Measurements from ENCODE around the gene MAN2B2.
"Not testable (repeated sequence)": the region's sequence is repeated elsewhere in the genome, so short reads cannot be mapped to it uniquely, and the experiment has no call there.

MAN2B2 gene

DNA sequence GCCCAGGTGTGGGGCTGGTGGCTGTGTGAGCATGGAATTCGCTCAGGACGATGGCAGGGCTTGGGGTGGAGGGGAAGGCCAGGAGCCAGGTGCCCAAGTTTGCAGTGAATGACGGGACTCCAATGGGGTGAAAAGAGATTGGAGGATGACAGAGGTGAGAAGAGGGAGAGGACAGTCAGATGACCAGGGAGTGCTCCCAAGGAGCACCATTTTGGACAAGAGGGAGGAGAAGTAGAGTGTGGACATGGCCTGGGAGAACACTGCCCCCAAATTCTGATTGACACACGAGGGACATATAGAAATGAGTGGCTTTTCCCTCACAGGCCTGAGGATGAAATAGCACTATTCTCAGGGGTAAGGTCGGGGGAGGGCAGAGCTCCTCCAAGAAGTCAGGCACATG is 72.2 kb downstream of the MAN2B2 start:
- no peak for DNase-seq

DNA sequence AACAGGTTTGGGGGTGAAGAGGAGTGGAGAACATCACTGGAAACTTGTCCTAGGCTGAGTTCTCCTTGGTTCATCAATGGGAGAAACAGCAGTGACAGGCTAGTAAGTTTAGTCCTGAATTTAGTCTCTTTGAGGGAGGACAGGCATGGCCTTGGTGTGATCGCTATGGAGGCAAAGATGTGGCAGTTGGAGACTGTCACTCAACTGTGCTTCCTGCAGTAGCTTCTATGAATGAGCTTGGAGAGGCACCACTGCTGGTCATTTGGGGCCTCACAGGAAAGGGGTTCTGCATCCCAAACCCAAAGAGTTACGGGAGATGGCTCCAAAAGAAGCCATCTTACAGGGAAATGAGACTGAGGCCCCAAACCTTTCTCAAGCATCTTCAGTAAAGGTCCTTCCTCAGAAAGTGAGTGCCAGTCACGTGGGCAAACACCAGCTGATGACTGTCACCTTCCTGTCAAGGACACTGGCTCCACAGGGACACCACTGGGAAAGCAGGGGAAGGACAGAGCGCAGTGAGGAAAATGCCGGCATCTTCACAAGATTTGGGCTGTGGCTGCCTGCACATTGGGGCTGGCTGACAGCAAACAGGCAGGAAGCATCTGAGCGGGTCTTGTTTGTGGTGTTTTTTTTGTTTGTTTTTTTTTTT is 72.7 kb downstream of the MAN2B2 start:
- no peak for DNase-seq

DNA sequence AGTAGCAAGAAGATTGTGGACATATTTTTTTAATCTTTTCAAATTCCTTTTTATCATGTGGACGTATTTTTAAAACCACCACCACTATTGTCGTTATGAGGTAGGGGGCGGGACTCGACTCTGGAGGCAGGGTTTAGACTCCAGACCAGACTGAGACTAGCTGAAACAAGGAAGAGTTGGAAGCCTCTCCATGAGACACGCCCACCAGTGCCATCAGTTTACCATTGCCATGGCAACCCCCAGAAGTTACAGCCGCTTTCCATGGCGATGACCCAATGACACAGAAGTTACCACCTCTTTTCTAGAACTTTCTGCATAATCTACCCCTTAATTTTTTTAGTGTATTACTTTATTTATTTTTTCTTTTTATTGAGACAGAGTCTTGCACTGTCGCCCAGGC is 74.2 kb downstream of the MAN2B2 start:
- no peak for DNase-seq

DNA sequence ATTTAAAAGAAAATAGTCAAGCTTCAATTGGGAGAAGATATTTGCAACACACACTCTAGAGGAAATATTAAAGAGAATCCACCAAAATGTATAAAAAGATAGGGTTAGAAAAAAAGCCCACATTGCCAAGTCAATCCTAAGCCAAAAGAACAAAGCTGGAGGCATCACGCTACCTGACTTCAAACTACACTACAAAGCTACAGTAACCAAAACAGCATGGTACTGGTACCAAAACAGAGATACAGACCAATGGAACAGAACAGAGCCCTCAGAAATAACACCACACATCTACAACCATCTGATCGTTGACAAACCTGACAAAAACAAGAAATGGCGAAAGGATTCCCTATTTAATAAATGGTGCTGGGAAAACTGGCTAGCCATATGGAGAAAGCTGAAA is 79.2 kb downstream of the MAN2B2 start:
- DNase-seq: not testable (repeated sequence)

DNA sequence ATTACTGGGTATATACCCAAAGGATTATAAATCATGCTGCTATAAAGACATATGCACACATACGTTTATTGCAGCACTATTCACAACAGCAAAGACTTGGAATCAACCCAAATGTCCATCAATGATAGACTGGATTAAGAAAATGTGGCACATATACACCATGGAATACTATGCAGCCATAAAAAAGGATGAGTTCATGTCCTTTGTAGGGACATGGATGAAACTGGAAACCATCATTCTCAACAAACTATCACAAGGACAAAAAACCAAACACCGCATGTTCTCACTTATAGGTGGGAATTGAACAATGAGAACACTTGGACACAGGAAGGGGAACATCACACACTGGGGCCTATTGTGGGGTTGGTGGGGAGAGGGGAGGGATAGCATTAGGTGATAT is 80.3 kb downstream of the MAN2B2 start:
- not testable (repeated sequence) for DNase-seq

DNA sequence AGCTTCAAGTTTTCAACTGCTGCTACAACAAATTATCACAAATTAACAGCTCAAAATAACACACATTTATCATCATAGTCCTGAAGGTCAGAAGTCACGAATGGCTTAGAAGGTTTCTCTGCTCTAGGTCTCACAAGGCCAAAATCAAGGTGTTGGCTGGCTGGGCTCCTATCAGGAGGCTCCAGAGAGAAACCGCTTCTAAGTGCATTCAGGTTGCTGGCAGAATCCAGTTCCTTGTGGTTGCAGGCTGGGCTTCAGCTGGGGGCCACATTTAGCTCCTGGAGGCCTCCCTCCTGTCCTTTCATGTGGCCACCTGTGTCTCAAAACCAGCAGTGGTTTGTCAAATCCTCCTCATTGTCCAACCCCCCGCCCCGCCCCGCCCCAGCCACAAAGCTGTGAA is 80.9 kb downstream of the MAN2B2 start:
- DNase-seq: no peak

DNA sequence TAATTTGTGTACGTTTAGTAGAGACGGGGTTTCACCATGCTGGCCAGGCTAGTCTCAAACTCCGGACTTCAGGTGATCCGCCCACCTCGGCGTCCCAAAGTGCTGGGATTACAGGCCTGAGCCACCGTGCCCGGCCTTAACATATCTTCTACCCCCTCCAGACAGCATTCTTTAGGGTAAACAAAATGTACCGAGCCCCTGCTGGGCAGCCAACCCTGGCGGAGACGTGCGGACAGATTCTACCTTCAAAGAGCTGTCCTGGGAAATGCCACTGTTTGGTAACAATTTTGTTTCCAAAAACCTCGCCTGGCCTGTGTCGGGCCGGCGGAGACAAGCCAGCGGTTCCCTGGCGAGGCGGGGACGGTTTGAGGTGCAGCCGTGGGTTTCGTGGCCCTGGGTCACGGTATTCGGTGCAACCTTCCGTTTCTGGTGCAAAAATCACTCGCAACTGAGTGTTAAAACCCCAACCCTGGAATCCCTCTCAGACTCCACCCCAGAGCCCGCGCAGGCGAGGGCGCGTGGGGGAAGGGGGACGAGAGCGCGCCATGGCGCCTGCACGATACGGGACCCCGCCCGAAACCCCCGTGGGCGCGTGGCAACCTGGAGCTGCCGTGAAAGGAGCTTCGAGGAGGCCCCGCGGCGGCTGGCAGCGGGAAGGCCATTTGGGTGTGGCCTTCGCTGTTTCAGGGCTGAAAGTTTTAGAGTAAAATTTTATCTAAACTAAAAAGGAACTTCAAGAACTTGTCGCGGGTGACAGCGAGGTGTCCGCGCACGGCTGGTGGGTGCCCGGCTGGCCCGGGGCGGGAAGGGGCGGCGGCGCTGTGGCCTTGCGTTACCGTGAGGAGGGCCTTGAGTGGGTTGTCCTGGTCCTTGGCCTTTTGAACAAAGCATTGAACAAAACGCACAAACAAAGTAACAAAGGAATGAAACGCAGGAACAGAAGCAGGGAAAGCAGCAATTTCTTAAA is 82.5 kb downstream of the MAN2B2 start:
- no peak for DNase-seq

DNA sequence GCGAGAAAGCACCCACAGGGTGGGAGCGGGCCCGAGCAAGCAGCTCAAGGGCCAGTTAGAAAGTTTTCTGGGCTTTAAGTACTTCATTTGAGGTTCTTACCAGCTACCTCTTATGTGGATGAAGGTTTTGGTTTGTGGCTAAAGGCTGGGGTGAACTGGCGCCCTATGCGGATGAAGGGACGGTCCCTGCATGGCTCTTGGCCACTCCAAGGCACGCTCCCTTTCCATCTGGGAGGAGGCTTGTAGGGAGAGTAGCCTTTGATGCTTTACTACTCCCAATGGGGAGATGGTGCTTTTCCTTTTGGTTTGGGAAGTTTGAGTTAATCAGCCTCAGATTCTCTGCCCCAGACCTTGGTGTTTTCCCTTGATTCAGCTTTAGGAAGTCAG is 83.2 kb downstream of the MAN2B2 start:
- DNase-seq: no peak

DNA sequence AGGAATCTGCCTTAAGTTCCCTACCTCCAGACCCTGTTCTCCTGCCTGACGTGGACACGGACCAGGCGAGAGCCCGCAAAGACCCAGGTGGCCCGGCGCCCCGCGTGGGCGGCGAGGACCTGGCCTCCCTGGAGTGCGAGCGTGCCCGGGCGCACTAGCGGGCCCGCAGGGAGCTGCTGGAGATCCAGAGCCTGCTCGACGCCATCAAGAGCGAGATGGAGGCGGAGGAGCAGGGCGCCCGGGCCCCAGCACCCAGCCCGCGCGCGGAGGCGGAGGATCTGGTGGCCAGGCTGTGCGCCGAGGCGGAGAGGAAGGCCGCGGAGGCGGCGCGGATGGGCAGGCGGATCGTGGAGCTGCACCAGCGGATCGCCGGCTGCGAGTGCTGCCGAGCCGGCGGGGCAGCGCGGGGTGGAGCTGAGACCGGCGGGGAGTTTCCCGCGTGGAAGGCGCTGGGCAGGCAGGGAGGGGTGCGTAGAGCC is 83.6 kb downstream of the MAN2B2 start:
- DNase-seq: no peak

DNA sequence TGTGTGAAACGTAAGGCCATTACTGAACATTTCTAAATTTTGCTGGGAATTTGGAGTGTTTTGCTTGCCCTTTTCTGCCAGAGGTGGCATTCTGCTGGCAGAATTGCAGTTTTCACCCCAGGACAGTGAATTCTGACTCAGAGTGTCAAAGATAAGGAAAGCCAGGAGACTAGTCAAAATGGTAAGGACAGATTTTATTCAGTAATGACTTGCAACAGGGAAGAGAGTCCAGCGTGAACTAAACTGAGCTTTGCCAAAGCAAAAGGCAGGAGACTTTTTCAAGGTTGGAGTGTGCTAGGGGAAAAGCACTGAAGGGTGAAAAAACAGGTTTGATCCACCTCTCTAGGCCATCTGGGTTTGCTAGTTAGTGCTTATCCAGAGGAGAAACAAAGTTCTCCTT is 84.9 kb downstream of the MAN2B2 start:
- no peak for DNase-seq

DNA sequence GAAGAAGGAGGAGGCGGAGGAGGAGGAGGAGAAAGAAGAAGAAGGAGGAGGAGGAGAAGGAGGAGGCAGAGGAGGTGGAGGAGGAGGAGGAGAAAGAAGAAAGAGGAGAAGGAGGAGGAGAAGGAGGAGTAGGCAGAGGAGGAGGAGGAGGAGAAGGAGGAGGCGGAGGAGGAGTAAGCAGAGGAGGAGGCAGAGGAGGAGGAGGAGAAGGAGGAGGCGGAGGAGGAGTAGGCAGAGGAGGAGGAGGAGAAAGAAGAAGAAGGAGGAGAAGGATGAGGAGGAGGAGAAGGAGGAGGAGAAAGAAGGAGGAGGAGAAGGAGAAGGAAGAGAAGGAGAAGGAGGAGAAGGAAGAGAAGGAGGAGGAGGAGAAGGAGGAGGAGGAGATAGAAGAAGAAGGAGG is 85.4 kb downstream of the MAN2B2 start:
- DNase-seq: no peak

DNA sequence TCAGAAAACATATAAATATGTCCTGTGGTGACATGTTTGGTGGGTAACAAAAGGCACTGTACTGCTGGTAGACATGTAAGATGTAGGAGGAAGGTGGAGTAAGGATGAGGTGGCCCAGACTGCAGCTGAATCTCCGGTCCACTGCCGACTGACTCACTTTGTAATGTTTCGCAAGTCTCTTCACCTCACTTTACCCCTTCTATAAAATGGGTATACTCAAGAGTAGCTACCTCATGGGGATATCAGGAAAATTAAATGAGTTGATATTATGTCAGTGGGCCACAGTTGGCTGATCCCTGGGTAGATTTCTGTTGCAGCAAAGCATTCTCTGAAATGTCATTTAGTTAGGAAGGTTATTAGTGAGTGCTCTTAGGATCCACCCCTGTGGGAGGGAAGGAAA is 87.6 kb downstream of the MAN2B2 start:
- no peak for DNase-seq

DNA sequence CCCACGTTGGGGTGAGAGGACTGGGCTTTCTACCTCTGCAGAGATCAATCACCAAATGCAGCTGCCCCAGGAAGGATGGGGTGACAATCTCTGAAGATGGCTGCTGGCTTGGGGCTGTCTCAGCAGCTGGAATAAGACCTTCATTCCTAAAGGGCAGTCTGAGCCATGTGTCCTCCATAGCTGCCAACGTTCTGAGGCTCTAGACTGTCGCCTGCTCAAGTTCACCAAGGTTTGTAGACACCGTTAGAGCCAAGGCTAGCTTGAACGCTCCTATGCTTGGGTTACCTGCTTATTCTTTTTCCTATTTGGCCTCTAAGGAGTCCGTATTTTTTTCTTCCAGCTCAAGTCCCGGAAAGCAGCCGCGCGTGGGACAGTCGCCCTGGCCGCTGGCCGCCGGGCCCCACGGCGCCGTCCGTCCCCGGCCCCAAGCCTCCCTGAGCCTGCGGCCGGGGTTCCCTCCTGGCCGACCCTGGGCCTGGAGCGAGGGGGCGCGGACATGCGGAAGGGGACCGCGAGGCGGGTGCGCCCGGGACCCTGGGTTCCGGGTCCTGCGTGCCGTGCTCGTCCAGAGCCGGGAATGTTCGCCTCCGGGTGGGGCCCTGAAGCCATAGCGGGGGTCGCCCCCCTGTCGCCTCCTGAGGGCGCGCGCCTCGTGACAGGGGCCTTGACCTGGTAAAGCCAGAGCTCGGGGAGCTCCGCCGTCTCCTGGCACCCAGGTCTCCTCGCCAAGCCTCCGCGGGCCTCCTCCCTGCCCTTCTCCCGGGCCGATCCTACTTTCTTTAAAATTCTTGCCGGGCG is 88.8 kb downstream of the MAN2B2 start:
- no peak for DNase-seq

DNA sequence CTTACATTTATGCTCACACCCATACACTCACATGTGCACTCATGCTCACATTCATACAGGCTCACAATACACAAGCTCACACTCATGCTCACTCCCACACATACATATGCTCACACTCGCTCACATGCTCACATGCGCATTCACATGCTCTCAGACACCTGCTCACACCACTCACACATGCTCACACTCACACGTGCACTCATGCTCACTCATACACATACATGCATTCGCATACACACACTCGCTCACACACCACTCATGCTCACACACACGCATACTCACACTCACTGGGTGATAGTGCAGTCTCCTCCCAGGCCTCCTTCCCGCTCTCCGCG is 90.3 kb downstream of the MAN2B2 start:
- no peak for DNase-seq

DNA sequence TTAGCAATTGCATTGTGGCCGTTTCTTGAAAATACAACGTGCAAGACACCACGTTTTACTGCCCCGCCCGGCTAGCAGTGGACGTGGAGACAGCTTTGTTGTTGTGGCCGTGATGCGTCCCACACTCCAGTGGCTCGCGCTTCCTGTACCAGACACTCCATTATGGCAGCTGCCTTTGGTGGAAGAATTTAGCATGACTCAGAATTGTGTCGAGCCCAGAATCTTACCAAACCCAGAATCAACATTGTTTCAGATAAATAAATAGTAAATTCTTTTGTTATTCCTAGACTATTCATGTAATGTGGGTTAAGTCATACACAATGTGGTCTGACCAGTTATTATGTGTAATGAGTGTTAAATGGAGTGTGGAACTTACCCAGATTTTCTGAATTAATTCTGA is 93.4 kb downstream of the MAN2B2 start:
- no peak for DNase-seq

DNA sequence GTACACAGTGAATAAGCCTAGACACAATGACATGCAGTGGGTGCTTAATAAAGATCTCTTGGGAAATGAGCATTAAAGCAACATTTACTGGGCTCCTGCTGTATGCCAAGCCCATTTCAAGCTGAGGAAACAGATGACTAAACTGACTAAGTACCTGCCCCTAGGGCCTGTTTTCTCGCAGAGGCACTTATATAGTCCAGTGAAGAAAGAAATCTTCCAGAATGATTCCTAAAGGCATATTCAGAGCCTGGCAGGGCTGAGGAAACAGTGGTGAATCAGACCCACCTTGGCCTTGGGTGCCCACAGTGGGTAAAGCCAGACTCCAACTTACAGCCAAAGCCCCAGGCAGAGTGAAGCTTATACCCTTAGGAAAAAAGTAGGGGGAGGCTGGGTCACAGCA is 96.7 kb downstream of the MAN2B2 start:
- DNase-seq: no peak

DNA sequence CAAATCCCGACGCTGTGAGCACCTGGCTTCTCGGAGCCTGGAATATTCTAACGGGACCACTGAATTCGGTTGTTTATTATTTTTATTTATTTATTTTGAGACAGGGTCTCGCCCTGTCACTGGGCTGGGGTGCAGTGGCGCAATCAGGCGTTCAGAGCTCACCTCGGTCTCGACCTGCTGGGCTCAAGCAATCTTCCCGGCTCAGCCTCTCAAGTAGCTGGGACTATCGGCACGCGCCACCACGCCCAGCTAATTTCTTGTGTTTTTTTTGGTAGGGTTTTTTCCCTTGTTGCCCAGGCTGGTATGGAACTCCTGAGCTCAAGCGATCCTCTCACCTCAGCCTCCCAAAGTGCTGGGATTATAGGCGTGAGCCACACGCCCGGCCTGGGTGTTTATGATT is 97.1 kb downstream of the MAN2B2 start:
- no peak for DNase-seq

DNA sequence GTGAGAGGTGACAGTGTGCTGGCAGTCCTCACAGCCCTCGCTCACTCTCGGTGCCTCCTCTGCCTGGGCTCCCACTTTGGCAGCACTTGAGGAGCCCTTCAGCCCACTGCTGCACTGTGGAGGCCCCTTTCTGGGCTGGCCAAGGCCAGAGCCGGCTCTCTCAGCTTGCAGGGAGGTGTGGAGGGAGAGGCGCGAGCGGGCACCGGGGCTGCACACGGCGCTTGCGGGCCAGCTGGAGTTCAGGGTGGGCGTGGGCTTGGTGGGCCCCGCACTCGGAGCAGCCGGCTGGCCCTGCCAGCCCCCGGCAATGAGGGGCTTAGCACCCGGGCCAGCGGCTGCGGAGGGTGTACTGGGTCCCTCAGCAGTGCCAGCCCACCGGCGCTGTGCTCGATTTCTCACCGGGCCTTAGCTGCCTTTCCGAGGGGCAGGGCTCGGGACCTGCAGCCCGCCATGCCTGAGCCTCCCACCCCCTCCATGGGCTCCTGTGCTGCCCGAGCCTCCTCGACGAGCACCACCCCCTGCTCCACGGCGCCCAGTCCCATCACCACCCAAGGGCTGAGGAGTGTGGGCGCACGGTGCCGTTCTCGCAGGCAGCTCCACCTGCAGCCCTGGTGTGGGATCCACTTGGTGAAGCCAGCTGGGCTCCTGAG is 97.7 kb downstream of the MAN2B2 start:
- DNase-seq: not testable (repeated sequence)

Data from NCI-H526 treated with DMSO at 0.1 percent for 48 hours (cell line).